OCI-LY3 (cell line): Measurements from ENCODE around the gene WDR3.

Source experiments
- EZH2phosphoT487 ChIP-seq: fragments of 200-600 bp; shearing (Covaris generic); IDR thresholded peaks from 2 replicates; pipeline ENCODE4 v1.6.1; 2018; ENCODE audit warnings: antibody characterized with exemption, mixed run types, low read depth
- TF ChIP-seq, protein P1 (sequence below): fragments of 200-600, 300-600 bp; sonication (generic); IDR thresholded peaks from 2 replicates; pipeline ENCODE4 v1.5.1; 2014; ENCODE audit warnings: antibody characterized with exemption, low read length, low read depth

DNA sequence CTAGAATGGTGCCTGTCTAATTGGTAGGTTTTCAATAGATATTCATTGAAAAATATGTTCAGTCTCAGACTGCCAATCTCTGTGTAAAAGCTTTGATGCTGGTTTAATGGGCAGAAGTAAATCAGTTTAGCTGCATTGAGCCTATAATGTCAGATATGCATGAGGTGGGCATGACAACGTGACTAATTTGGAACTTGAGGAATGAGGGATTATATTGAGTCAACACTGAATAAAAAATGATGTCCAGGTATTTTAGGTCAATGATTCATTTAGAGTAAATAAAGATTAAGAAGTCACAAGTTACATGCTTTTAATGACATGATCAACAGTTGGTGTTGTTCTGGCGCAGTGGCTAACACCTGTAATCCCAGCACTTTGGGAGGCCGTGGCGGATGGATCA, 3.0 kb downstream of the WDR3 start:
- TF ChIP-seq, protein P1, sequence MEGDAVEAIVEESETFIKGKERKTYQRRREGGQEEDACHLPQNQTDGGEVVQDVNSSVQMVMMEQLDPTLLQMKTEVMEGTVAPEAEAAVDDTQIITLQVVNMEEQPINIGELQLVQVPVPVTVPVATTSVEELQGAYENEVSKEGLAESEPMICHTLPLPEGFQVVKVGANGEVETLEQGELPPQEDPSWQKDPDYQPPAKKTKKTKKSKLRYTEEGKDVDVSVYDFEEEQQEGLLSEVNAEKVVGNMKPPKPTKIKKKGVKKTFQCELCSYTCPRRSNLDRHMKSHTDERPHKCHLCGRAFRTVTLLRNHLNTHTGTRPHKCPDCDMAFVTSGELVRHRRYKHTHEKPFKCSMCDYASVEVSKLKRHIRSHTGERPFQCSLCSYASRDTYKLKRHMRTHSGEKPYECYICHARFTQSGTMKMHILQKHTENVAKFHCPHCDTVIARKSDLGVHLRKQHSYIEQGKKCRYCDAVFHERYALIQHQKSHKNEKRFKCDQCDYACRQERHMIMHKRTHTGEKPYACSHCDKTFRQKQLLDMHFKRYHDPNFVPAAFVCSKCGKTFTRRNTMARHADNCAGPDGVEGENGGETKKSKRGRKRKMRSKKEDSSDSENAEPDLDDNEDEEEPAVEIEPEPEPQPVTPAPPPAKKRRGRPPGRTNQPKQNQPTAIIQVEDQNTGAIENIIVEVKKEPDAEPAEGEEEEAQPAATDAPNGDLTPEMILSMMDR: no peak
- TF ChIP-seq EZH2phosphoT487: no peak
